ENCODE measurements around the gene C1orf174. TPM values are rescaled to one million over a fixed set of nuclear protein-coding genes. Genes with fewer than 3 reads are reported as not detected.

Gene C1orf174
- total and polyA plus RNA-seq, 2 of the 4 experiments (the other 2 are of a cell fraction): 26.7 to 45.7 TPM

GRCh38 chr1:3847081-3847480 lies 53.0 kb downstream of the C1orf174 start:
- Histone ChIP-seq H4K91ac (ENCODE audit: insufficient read depth, low read depth, low read length) (no peak overlapping the region), H3K18ac (ENCODE audit: low read depth, low read length) (no peak overlapping the region), H3K79me1 (ENCODE audit: low read depth in 1 of 2, low read length in 2 of 2) (no peaks in the 10 kb centered on the region; a peak in 1 of 4 replicates), H4K5ac (ENCODE audit: low read depth, low read length) (no peak overlapping the region), H2BK20ac (ENCODE audit: low read depth, low read length) (no peak overlapping the region), H3K14ac (replicated peaks; ENCODE audit: low read depth, low read length) (no peak overlapping the region), H2BK15ac (ENCODE audit: low read depth, low read length) (no peak overlapping the region), H3K4me1 (ENCODE audit: control insufficient read depth, insufficient read depth, low read length) (no peaks in the 10 kb centered on the region), H2BK5ac (ENCODE audit: low read depth, low read length, poor library complexity, severe bottlenecking) (no peak overlapping the region), H3K4me2 (ENCODE audit: low read depth, low read length) (no peak overlapping the region), H3K23ac (ENCODE audit: low read depth, low read length) (no peak overlapping the region), H3K9me3 (ENCODE audit: control insufficient read depth, insufficient read depth, low read length) (no peaks in the 10 kb centered on the region), H3K9me1 (ENCODE audit: insufficient read depth, low read length) (no peaks in the 10 kb centered on the region), H3K36me3 (ENCODE audit: control insufficient read depth, insufficient read depth, low read length) (peaks cover 39% of the 10 kb centered on the region), H3K27me3 (ENCODE audit: control insufficient read depth, insufficient read depth, low read length) (no peaks in the 10 kb centered on the region), H3K27ac (ENCODE audit: insufficient read depth, low read length) (no peak overlapping the region), H4K8ac (ENCODE audit: low read depth in 2 of 2, low read length in 2 of 2) (no peak overlapping the region), H2AK9ac (replicated peaks; ENCODE audit: low read depth, low read length, poor library complexity) (no peak overlapping the region), H2AK5ac (ENCODE audit: low read depth, low read length) (no peak overlapping the region), H2AFZ (replicated peaks; ENCODE audit: low read length, poor library complexity) (no peak overlapping the region), H4K20me1 (ENCODE audit: insufficient read depth, low read length) (no peaks in the 10 kb centered on the region), H3K4me3 (ENCODE audit: insufficient read depth, low read depth, low read length) (no peak overlapping the region), H3K4ac (ENCODE audit: low read depth, low read length) (no peak overlapping the region), H3K56ac (ENCODE audit: extremely low read depth, insufficient read depth, low read length) (no peak overlapping the region), H3K9ac (ENCODE audit: low read depth, low read length) (no peak overlapping the region), H2BK120ac (ENCODE audit: low read depth, low read length) (no peak overlapping the region)
- intact Hi-C loops (cut with micrococcal nuclease) (no loop called here), dilution Hi-C loops (cut with HindIII; ENCODE audit: low sequenced_read_pairs, unreplicated experiment) (no loop called here), in situ Hi-C loops (cut with MboI; ENCODE audit: low sequenced_read_pairs) (no loop called here)
- WGBS, 2 experiments (ENCODE audit: extremely low coverage in 2 of 2, insufficient read length in 1 of 2): 86% methylated on average over 2 of the region's 6 CpGs; no CpG with 5 or more reads in 1 of the 2 experiments
- BruUV-seq (replicated peaks): no TSS peak
- POLR2A ChIA-PET (ENCODE audit: unreplicated experiment): no interaction called here
- no peak for DNase-seq
- TF ChIP-seq MXI1 (IDR thresholded peaks at IDR 0.05; ENCODE audit: borderline replicate concordance, low read depth, low read length) (no peak), MAFK (IDR thresholded peaks at IDR 0.05; ENCODE audit: low read depth, low read length) (no peak), POLR2A (IDR thresholded peaks at IDR 0.05; ENCODE audit: low read depth, low read length) (no peak), NFE2L2 (IDR thresholded peaks at IDR 0.05; ENCODE audit: low read depth, low read length) (no peak), RCOR1 (IDR thresholded peaks at IDR 0.05; ENCODE audit: insufficient replicate concordance, low read length) (no peak), SMC3 (IDR thresholded peaks at IDR 0.05; ENCODE audit: low read depth, low read length) (no peak), MAZ (IDR thresholded peaks at IDR 0.05; ENCODE audit: borderline replicate concordance, low read depth, low read length) (no peak), RFX5 (IDR thresholded peaks at IDR 0.05; ENCODE audit: low read depth, low read length) (no peak), ELK1 (IDR thresholded peaks at IDR 0.05; ENCODE audit: borderline replicate concordance, low read depth, low read length) (no peak), BHLHE40 (IDR thresholded peaks at IDR 0.05; ENCODE audit: low read depth, low read length) (no peak)
- TF ChIP-seq, protein P1, sequence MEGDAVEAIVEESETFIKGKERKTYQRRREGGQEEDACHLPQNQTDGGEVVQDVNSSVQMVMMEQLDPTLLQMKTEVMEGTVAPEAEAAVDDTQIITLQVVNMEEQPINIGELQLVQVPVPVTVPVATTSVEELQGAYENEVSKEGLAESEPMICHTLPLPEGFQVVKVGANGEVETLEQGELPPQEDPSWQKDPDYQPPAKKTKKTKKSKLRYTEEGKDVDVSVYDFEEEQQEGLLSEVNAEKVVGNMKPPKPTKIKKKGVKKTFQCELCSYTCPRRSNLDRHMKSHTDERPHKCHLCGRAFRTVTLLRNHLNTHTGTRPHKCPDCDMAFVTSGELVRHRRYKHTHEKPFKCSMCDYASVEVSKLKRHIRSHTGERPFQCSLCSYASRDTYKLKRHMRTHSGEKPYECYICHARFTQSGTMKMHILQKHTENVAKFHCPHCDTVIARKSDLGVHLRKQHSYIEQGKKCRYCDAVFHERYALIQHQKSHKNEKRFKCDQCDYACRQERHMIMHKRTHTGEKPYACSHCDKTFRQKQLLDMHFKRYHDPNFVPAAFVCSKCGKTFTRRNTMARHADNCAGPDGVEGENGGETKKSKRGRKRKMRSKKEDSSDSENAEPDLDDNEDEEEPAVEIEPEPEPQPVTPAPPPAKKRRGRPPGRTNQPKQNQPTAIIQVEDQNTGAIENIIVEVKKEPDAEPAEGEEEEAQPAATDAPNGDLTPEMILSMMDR (conservative IDR thresholded peaks at IDR 0.05; ENCODE audit: low read depth, low read length): no peak
- TF ChIP-seq, protein P2, sequence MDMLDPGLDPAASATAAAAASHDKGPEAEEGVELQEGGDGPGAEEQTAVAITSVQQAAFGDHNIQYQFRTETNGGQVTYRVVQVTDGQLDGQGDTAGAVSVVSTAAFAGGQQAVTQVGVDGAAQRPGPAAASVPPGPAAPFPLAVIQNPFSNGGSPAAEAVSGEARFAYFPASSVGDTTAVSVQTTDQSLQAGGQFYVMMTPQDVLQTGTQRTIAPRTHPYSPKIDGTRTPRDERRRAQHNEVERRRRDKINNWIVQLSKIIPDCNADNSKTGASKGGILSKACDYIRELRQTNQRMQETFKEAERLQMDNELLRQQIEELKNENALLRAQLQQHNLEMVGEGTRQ (IDR thresholded peaks at IDR 0.05; ENCODE audit: low read depth, low read length): no peak
- no peak for ATAC-seq (ENCODE audit: low read depth)
- CTCF ChIA-PET: no interaction called here

All from IMR-90 (cell line).